ENCODE measurements around the gene PRKAR2A.

- TF ChIP-seq, protein P1, sequence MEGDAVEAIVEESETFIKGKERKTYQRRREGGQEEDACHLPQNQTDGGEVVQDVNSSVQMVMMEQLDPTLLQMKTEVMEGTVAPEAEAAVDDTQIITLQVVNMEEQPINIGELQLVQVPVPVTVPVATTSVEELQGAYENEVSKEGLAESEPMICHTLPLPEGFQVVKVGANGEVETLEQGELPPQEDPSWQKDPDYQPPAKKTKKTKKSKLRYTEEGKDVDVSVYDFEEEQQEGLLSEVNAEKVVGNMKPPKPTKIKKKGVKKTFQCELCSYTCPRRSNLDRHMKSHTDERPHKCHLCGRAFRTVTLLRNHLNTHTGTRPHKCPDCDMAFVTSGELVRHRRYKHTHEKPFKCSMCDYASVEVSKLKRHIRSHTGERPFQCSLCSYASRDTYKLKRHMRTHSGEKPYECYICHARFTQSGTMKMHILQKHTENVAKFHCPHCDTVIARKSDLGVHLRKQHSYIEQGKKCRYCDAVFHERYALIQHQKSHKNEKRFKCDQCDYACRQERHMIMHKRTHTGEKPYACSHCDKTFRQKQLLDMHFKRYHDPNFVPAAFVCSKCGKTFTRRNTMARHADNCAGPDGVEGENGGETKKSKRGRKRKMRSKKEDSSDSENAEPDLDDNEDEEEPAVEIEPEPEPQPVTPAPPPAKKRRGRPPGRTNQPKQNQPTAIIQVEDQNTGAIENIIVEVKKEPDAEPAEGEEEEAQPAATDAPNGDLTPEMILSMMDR (IDR thresholded peaks at IDR 0.05; ENCODE audit: extremely low read depth in 1 of 2, insufficient read depth in 1 of 2, low read depth in 1 of 2, low read length in 2 of 2) = no peak
- no peak for TF ChIP-seq POLR2A (IDR thresholded peaks at IDR 0.05; ENCODE audit: low read depth, low read length)
- TF ChIP-seq POLR2AphosphoS5 (IDR thresholded peaks at IDR 0.05; ENCODE audit: insufficient read depth, low read depth, low read length) = no peak
- no peak for TF ChIP-seq EZH2 (IDR thresholded peaks at IDR 0.05; ENCODE audit: borderline replicate concordance, low read depth, low read length, severe bottlenecking)
- TF ChIP-seq MYC (IDR thresholded peaks at IDR 0.05; ENCODE audit: low read depth, low read length) = no peak
- no peak for TF ChIP-seq MAX (IDR thresholded peaks at IDR 0.05; ENCODE audit: insufficient read depth, insufficient read length)
- TF ChIP-seq JUN (IDR thresholded peaks at IDR 0.05; ENCODE audit: borderline replicate concordance, insufficient read depth, insufficient read length, low read depth) = no peak
- TF ChIP-seq FOS (IDR thresholded peaks at IDR 0.05; ENCODE audit: borderline replicate concordance, insufficient read depth, low read length) = no peak
- TF ChIP-seq GATA2 (IDR thresholded peaks at IDR 0.05; ENCODE audit: insufficient read depth, insufficient read length, low read depth, low read length) = no peak
Measured at GRCh38 chr3:48797626-48798025, 50.0 kb downstream of the PRKAR2A start.

Measured in endothelial cell of umbilical vein (primary cell).